ENCODE results near the gene UAP1L1. TPM values are rescaled to one million over a fixed set of nuclear protein-coding genes. Genes with fewer than 3 reads are reported as not detected.
A peak's percentile ranks its signal among the peaks of the same experiment; 100 is the strongest.

The UAP1L1 gene, protein sequence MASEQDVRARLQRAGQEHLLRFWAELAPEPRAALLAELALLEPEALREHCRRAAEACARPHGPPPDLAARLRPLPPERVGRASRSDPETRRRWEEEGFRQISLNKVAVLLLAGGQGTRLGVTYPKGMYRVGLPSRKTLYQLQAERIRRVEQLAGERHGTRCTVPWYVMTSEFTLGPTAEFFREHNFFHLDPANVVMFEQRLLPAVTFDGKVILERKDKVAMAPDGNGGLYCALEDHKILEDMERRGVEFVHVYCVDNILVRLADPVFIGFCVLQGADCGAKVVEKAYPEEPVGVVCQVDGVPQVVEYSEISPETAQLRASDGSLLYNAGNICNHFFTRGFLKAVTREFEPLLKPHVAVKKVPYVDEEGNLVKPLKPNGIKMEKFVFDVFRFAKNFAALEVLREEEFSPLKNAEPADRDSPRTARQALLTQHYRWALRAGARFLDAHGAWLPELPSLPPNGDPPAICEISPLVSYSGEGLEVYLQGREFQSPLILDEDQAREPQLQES
- total RNA-seq, result 11.2 and 15.6 TPM in 2 replicates
- 39.1 and 40.1 TPM in 2 replicates for polyA plus RNA-seq

DNA sequence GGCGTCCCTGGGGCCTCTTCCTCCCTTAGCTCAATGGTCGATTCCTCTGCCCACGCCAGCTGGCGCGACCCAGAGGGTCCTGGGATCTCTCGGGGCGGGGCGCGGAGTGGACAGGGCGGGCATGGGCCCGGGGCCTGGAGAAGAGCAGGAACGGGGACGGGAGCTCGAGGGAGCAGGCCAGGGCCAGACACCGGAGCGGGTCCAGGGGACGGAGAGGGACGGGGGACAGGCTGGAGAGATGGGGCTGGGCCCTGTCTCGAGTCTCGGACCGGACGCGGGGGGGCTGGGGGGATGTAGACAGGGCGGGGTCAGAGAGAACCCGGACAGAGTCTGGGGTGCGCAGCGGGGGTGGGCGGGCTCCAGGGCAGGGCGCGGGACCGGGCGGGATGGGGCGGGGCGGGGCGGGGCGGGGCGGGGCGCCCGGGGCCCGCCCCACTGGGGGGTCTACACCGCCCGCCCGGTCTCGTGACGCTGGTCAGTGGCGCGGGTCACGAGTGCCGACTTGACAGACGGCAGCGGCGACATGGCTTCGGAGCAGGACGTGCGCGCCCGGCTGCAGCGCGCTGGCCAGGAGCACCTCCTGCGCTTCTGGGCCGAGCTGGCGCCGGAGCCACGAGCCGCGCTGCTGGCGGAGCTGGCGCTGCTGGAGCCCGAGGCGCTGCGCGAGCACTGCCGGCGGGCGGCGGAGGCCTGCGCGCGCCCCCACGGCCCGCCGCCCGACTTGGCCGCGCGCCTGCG is at the start of gene UAP1L1:
Gene UAP1L1, plus strand, starts transcription at position 508 of the 738 bp plus-strand sequence. Its CDS starts 16 bp downstream, at position 524.
- Histone ChIP-seq H3K36me3 (replicated peaks; ENCODE audit: insufficient read depth, low read depth) (no peaks in the 10 kb centered on the region), H3K4me3 (peak within 1 kb of the TSS; percentile 58), H4K20me1 (ENCODE audit: insufficient read depth, poor library complexity, severe bottlenecking) (peaks cover 11% of the 10 kb centered on the region), H3K79me2 (peaks cover 14% of the 10 kb centered on the region), H3K9me2 (replicated peaks; ENCODE audit: insufficient read depth) (no peaks in the 10 kb centered on the region), H3K27me3 (peaks cover 14% of the 10 kb centered on the region), H3K27ac (no peak within 1 kb of the TSS), H2AFZ (peak within 1 kb of the TSS; percentile 45), H3K4me1 (ENCODE audit: insufficient read depth) (peaks cover 16% of the 10 kb centered on the region), H3K4me2 (peak within 1 kb of the TSS; percentile 96), H3K9me3 (ENCODE audit: low read depth) (no peaks in the 10 kb centered on the region)
- DNase-seq (ENCODE audit: low spot score), result peak; percentile 76
- WGBS (ENCODE audit: low lambda C conversion rate, missing lambda C conversion rate), result 5% methylated on average over 37 of the region's 87 CpGs
- no peak for TF ChIP-seq EZH2 (IDR thresholded peaks at IDR 0.05; ENCODE audit: borderline replicate concordance)
- no peak for TF ChIP-seq EZH2phosphoT487 (IDR thresholded peaks at IDR 0.05; ENCODE audit: low read depth, severe bottlenecking, unreplicated experiment)
- TF ChIP-seq, protein P1, sequence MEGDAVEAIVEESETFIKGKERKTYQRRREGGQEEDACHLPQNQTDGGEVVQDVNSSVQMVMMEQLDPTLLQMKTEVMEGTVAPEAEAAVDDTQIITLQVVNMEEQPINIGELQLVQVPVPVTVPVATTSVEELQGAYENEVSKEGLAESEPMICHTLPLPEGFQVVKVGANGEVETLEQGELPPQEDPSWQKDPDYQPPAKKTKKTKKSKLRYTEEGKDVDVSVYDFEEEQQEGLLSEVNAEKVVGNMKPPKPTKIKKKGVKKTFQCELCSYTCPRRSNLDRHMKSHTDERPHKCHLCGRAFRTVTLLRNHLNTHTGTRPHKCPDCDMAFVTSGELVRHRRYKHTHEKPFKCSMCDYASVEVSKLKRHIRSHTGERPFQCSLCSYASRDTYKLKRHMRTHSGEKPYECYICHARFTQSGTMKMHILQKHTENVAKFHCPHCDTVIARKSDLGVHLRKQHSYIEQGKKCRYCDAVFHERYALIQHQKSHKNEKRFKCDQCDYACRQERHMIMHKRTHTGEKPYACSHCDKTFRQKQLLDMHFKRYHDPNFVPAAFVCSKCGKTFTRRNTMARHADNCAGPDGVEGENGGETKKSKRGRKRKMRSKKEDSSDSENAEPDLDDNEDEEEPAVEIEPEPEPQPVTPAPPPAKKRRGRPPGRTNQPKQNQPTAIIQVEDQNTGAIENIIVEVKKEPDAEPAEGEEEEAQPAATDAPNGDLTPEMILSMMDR (IDR thresholded peaks at IDR 0.05; ENCODE audit: poor library complexity), result no peak

DNA sequence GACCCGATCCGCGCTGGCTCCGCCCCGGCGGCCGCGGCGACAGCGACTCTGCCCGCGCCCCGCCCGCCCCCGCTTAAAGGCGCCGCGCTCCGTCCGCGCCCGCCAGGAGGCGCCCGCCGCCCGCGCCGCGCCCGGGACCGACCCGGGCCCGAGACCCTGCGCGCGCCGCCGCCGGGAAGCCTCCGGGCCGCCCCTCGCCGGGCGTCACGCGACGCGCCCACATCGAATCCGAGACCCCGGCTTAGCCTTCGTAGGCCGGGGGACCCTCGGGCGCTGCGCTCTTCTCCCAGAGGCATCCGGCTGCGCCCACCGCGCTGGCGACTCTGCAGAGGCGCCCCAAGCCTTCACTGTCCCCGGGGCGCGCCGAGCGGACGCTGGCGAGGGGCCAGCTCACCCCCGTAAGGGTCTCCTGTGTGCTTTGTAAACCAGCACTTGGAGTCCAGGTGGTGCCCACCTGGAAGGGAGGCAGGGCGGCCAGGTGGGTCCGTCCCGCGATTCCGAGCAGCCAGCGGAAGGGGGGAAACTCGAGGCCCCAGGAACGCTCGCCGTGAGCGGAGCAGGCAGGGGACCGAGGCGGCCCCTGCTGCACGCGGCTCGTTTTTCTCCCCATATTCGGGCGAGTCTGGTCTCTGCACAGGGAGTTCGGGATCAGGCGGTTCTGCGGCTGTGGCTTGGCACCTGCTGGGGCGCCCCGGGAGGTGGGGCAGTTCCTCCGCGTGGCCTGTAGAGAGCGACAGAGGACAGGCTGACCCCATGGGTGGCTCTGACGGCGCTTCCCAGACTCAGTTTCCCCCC is 48.9 kb upstream of the UAP1L1 start:
- Histone ChIP-seq H3K9me2 (replicated peaks; ENCODE audit: insufficient read depth) (no peaks in the 10 kb centered on the region), H3K36me3 (replicated peaks; ENCODE audit: insufficient read depth, low read depth) (no peaks in the 10 kb centered on the region), H3K4me3 (peak overlapping the region; percentile 85), H3K27ac (peak overlapping the region; percentile 72), H4K20me1 (ENCODE audit: insufficient read depth, poor library complexity, severe bottlenecking) (no peaks in the 10 kb centered on the region), H3K4me1 (ENCODE audit: insufficient read depth) (peaks cover 20% of the 10 kb centered on the region), H3K79me2 (no peaks in the 10 kb centered on the region), H3K27me3 (no peaks in the 10 kb centered on the region), H3K9me3 (ENCODE audit: low read depth) (no peaks in the 10 kb centered on the region), H3K4me2 (peak overlapping the region; percentile 100), H2AFZ (peak overlapping the region; percentile 100)
- TF ChIP-seq, protein P1 (IDR thresholded peaks at IDR 0.05; ENCODE audit: poor library complexity), result peak; percentile 42
- no peak for TF ChIP-seq EZH2 (IDR thresholded peaks at IDR 0.05; ENCODE audit: borderline replicate concordance)
- no peak for TF ChIP-seq EZH2phosphoT487 (IDR thresholded peaks at IDR 0.05; ENCODE audit: low read depth, severe bottlenecking, unreplicated experiment)
- WGBS (ENCODE audit: low lambda C conversion rate, missing lambda C conversion rate), result 3% methylated on average over 81 of the region's 98 CpGs
- DNase-seq (ENCODE audit: low spot score), result peak; percentile 91

DNA sequence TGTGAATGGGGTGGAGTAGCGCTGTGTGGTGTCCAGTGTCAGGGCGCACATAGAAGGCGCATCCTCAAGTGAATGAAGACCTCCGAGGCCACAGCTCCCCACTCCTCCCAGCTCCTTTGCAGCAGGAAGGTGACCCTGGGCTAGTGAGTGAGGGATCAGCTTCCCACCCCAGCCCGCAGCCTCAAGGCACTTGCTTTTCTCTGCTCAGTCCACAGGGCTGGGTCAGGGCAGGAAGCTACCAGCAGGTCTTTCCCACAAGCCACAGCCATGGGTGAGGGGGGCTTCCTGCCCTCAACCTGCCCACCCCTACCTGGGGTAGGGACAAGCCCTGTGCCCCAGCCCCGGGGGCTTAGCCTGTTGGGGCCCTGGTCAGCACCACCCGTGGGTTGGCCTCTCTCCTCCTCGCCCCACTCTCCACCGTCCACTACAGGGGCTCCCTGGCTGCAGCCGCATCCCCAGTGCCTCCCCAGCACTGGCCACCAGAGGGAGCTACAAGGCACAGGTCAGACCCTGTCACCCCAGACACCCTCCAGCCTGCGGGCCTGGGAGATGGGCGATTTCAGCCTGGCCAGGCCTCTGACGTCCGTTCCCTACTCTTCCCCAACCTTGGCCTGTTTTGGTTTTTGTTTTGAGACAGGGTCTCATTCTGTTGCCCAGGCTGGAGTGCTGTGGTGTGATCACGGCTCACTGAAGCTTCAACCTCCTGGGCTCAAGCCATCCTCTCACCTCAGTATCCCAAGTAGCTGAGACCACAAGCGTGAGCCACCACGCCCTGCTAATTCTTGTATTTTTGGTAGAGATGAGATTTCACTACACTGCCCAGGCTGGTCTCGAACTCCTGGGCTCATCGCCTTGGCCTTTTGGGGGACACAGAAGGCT is 48.0 kb upstream of the UAP1L1 start:
- Histone ChIP-seq H3K9me2 (replicated peaks; ENCODE audit: insufficient read depth) (no peaks in the 10 kb centered on the region), H3K9me3 (ENCODE audit: low read depth) (no peaks in the 10 kb centered on the region), H3K4me1 (ENCODE audit: insufficient read depth) (peaks cover 20% of the 10 kb centered on the region), H4K20me1 (ENCODE audit: insufficient read depth, poor library complexity, severe bottlenecking) (no peaks in the 10 kb centered on the region), H3K4me2 (peak overlapping the region; percentile 100), H3K27me3 (no peaks in the 10 kb centered on the region), H3K36me3 (replicated peaks; ENCODE audit: insufficient read depth, low read depth) (no peaks in the 10 kb centered on the region), H2AFZ (no peak overlapping the region), H3K79me2 (no peaks in the 10 kb centered on the region), H3K4me3 (no peak overlapping the region), H3K27ac (peak overlapping the region; percentile 72)
- 48% methylated on average over 19 of the region's 19 CpGs for WGBS (ENCODE audit: low lambda C conversion rate, missing lambda C conversion rate)
- TF ChIP-seq EZH2 (IDR thresholded peaks at IDR 0.05; ENCODE audit: borderline replicate concordance), result no peak
- TF ChIP-seq, protein P1 (IDR thresholded peaks at IDR 0.05; ENCODE audit: poor library complexity), result peak; percentile 81
- no peak for TF ChIP-seq EZH2phosphoT487 (IDR thresholded peaks at IDR 0.05; ENCODE audit: low read depth, severe bottlenecking, unreplicated experiment)
- peak; percentile 83 for DNase-seq (ENCODE audit: low spot score)

All from hepatocyte (in vitro differentiated cells).